Measurements from ENCODE around the gene ACOT7. TPM values are rescaled to one million over a fixed set of nuclear protein-coding genes. Genes with fewer than 3 reads are reported as not detected.

The ACOT7 gene
- total RNA-seq, 6 donors from 2014 or later, result 8.2 to 33.4 (median 26.5) TPM

DNA sequence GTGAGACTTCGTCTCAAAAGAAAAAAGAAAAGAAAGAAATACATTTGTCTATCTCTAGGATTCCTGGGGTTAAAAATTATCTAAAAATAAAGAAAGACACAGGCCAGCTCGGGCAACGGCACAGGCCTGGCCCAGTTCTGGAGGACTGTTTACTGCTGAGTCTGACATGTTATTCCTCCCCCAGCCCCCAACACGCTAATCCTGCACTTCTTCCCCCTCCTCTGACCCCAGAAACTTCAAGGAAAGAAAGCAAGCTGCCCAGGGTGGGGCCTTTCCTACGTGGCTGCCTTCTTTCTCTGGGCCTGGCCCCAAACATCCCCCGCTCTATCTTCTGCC lies 40.0 kb downstream of the ACOT7 start:
- H3K27ac ChIP-seq, result peak overlapping the region; percentile 69 to 82 (median 70)
- TF ChIP-seq POLR2AphosphoS5 (IDR thresholded peaks at IDR 0.05) (no peak), EP300 (IDR thresholded peaks at IDR 0.05) (no peak)
- TF ChIP-seq, protein P1, sequence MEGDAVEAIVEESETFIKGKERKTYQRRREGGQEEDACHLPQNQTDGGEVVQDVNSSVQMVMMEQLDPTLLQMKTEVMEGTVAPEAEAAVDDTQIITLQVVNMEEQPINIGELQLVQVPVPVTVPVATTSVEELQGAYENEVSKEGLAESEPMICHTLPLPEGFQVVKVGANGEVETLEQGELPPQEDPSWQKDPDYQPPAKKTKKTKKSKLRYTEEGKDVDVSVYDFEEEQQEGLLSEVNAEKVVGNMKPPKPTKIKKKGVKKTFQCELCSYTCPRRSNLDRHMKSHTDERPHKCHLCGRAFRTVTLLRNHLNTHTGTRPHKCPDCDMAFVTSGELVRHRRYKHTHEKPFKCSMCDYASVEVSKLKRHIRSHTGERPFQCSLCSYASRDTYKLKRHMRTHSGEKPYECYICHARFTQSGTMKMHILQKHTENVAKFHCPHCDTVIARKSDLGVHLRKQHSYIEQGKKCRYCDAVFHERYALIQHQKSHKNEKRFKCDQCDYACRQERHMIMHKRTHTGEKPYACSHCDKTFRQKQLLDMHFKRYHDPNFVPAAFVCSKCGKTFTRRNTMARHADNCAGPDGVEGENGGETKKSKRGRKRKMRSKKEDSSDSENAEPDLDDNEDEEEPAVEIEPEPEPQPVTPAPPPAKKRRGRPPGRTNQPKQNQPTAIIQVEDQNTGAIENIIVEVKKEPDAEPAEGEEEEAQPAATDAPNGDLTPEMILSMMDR (IDR thresholded peaks at IDR 0.05), result no peak

DNA sequence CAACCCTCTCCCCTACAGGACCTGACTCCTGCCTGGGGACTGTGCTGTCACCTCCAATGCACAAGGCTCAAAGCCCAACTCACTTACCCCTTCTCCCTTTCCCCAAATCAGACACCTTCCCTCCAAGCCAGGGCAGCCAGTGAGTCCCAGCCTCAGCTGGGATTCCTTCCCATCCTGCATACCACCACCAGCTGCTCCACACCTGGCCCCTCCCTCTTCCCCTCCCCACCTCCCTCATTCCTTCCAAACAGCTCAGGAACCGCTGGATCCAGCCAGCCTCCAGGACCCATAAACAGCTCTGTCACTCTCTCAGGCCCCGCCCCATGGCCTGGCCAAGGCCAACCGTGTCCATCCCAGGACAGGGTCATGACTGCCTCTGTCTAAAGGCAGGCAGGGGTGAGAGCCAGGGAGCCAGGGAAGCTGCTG lies 41.4 kb downstream of the ACOT7 start:
- no peaks in the 10 kb centered on the region for H3K9me3 ChIP-seq
- no peak for DNase-seq
- H3K4me1 ChIP-seq, result peaks cover 28 to 36% (median 30%) of the 10 kb centered on the region in 4 donors
- ATAC-seq (ENCODE audit: low FRiP score in 2 of 2), result no peak
- no peak for TF ChIP-seq POLR2A (IDR thresholded peaks at IDR 0.05)
- TF ChIP-seq EP300 (IDR thresholded peaks at IDR 0.05), result no peak
- TF ChIP-seq, protein P1 (IDR thresholded peaks at IDR 0.05), result no peak
- TF ChIP-seq POLR2AphosphoS5 (IDR thresholded peaks at IDR 0.05), result no peak
- H3K4me3 ChIP-seq, result no peak overlapping the region
- 62 to 69% methylated on average over 3 of the region's 3 CpGs for WGBS, 2 donors
- no peaks in the 10 kb centered on the region for H3K27me3 ChIP-seq
- no peak overlapping the region for H3K27ac ChIP-seq
- H3K36me3 ChIP-seq, result no peaks in the 10 kb centered on the region

More for the DNA sequence above, 40.0 kb downstream of the ACOT7 start:
- 36 to 40% methylated on average over 6 of the region's 6 CpGs for WGBS, 2 donors
- Histone ChIP-seq H3K27me3 (no peaks in the 10 kb centered on the region), H3K36me3 (no peaks in the 10 kb centered on the region), H3K9me3 (no peaks in the 10 kb centered on the region), H3K4me1 (peaks cover 25 to 33% (median 27%) of the 10 kb centered on the region in 4 donors), H3K4me3 (no peak overlapping the region)
- DNase-seq (no peak), ATAC-seq (ENCODE audit: low FRiP score in 2 of 2) (no peak)

DNA sequence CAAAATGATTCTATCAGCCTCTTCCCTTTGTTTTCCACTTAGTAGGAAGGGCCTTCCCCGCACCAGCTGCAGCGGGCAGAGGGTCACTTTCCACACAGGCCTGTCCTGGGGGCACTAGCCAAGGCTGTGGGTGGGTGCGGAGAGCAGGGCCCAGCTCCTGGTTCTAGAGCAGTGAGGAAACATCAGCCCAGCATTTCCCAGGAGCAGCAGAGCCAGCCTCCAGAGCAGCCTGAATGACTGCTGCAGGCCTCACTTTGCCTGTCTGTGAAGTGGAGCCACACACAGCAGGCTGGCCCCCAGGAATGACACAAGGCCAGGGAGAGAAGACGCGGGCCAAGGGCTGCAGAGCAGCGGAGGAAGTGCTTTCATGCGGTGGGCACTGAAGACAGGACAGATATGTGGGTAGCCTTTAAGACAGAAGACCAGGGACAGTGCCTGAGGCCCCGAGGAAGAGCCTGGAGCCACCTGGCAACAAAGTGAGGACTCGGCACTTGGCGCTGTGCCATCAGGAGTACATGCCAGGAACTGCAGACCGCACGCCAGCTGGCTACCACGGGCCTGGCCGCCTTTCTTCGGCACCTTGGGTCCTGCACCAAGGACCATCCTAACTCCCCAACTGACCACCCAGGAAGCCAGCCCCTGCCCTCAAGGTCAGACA lies 42.0 kb downstream of the ACOT7 start:
- peaks cover 28 to 36% (median 30%) of the 10 kb centered on the region in 4 donors for H3K4me1 ChIP-seq
- no peak for DNase-seq
- no peak overlapping the region for H3K27ac ChIP-seq

DNA sequence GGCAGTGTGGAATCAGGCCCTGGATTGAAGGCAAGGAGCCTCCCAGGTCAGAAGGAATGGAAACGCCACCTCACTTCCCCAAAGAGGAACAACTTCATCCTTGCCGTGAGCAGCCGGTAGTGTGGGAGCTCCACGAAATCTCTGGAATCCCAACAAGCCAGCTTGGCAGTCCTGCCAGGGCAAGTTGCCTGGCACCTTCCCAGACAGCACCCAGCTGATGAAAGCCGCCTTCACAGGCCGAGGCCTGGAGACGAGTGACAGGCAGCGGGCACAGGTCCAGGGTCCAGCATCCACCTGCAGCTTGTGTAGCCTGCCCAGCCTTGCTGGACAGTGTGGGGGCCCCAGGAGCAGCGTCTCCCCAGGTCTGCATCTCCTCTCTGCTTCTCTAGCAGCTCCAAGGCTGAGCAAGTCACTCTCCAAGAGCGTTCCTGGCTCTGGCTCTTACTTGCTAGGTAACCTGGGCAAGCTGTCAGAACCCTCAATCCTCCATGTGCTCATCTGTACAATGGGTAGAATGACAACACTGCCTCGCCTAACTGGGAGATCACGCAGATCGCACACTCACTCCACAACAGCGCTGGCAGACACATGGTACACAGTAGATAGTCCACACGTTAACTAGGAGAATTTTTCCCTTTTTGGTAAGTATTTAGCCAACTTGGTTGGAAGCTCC lies 43.0 kb downstream of the ACOT7 start:
- H3K36me3 ChIP-seq, result no peaks in the 10 kb centered on the region
- ATAC-seq (ENCODE audit: low FRiP score in 2 of 2), result no peak
- WGBS, 2 donors, result 85 to 88% methylated on average over 11 to 15 of the region's 15 CpGs

More for the DNA sequence above, 42.0 kb downstream of the ACOT7 start:
- no peaks in the 10 kb centered on the region for H3K36me3 ChIP-seq
- no peak for ATAC-seq (ENCODE audit: low FRiP score in 2 of 2)
- no peak for TF ChIP-seq POLR2AphosphoS5 (IDR thresholded peaks at IDR 0.05)
- TF ChIP-seq POLR2A (IDR thresholded peaks at IDR 0.05), result no peak
- TF ChIP-seq, protein P1 (IDR thresholded peaks at IDR 0.05), result no peak
- no peak overlapping the region for H3K4me3 ChIP-seq
- WGBS, 2 donors, result 69 to 89% methylated on average over 11 to 15 of the region's 15 CpGs
- H3K27me3 ChIP-seq, result no peaks in the 10 kb centered on the region
- no peaks in the 10 kb centered on the region for H3K9me3 ChIP-seq

More for the DNA sequence above, 43.0 kb downstream of the ACOT7 start:
- DNase-seq, result peak in 1 of 2 donors; percentile 66
- TF ChIP-seq POLR2AphosphoS5 (IDR thresholded peaks at IDR 0.05), result no peak
- TF ChIP-seq EP300 (IDR thresholded peaks at IDR 0.05), result no peak
- TF ChIP-seq, protein P1 (IDR thresholded peaks at IDR 0.05), result no peak
- no peak for TF ChIP-seq POLR2A (IDR thresholded peaks at IDR 0.05)
- H3K27ac ChIP-seq, result no peak overlapping the region
- H3K4me1 ChIP-seq, result peaks cover 28 to 36% (median 30%) of the 10 kb centered on the region in 4 donors
- H3K27me3 ChIP-seq, result no peaks in the 10 kb centered on the region
- no peak overlapping the region for H3K4me3 ChIP-seq
- H3K9me3 ChIP-seq, result no peaks in the 10 kb centered on the region
